ENCODE data around the gene FNDC3B.

The FNDC3B gene

GRCh38 chr3:172208586-172209332, 169.4 kb downstream of the FNDC3B start:
- FAIRE-seq (no peak), DNase-seq (ENCODE audit: insufficient read length, low spot score) (no peak)
- no peak for TF ChIP-seq CTCF (IDR thresholded peaks at IDR 0.05; ENCODE audit: insufficient read depth, missing control alignments)

DNA sequence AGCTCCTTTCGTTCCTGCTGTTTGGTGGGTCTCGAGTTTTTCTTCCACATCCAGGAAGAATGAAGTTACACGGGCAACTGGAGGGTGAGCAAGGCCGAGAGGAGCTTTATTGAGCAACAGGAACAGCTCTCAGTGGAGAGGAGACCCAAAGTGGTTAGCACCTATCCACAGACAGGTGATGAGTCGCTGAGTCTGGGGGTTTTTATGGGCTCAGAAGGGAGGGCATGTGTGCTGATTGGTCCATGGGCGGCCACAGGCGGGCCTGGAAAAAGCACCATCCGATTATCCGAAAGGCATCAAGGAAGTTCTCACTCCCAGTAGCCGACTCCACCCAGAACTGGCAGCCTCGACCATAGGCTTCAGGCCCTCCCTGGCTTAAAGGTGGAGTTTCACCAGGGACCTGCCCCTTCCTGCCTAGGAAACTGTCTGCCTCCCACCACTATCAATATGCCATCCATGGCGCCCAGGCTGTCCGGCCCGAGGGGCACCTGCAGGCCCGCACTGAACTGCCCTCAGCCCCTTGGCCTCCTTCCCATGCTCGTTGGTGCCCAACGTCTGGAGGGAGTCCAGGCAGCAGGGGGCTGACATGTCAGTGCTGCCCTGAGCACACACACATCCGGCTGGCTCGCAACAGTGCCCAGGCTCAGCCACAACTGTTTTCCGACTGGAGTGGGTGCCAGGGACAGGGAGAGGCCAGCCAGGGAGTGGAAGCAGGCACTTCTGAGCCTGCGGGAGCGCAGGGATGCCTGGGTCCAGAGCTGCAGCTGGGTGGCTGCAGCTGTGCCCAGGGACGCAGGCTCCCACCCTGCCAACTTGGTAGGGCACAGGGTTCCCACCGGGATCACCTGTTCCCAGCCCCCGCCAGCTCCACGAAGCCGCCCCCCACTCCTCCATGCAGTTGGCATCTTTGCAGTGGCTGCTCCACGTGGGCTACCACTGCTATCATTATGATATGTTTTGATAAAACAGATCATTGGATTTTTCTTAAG, 170.2 kb downstream of the FNDC3B start:
- TF ChIP-seq CTCF (IDR thresholded peaks at IDR 0.05; ENCODE audit: insufficient read depth, missing control alignments): no peak
- DNase-seq (ENCODE audit: insufficient read length, low spot score) (no peak), FAIRE-seq (no peak)

DNA sequence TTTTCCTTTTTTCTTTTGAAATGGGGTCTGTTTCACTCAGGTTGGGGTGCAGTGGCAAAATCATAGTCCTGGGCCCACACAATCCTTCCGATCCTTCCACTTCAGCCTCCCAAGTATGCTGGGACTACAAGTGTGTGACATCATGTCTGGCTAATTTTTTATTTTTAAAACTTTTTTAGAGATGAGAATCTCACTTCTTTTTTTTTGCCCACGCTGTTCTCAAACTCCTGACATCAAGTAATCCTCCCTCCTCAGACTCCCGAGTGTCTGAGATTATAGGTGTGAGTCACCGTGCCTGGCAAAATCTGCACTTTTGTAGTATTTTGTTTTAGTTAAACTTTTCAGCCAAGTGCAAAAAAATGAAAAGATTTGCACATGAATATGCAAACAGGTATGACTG, 171.0 kb downstream of the FNDC3B start:
- DNase-seq (ENCODE audit: insufficient read length, low spot score) (no peak), FAIRE-seq (no peak)
- no peak for TF ChIP-seq CTCF (IDR thresholded peaks at IDR 0.05; ENCODE audit: insufficient read depth, missing control alignments)

- no peak for TF ChIP-seq CTCF (IDR thresholded peaks at IDR 0.05; ENCODE audit: insufficient read depth, missing control alignments)
- no peak for FAIRE-seq
- no peak for DNase-seq (ENCODE audit: insufficient read length, low spot score)
These were observed 171.7 kb downstream of the FNDC3B start for GRCh38 chr3:172211123-172211522.

- FAIRE-seq (no peak), DNase-seq (ENCODE audit: insufficient read length, low spot score) (no peak)
- no peak for TF ChIP-seq CTCF (IDR thresholded peaks at IDR 0.05; ENCODE audit: insufficient read depth, missing control alignments)
These were observed 173.8 kb downstream of the FNDC3B start for GRCh38 chr3:172213200-172213599.

DNA sequence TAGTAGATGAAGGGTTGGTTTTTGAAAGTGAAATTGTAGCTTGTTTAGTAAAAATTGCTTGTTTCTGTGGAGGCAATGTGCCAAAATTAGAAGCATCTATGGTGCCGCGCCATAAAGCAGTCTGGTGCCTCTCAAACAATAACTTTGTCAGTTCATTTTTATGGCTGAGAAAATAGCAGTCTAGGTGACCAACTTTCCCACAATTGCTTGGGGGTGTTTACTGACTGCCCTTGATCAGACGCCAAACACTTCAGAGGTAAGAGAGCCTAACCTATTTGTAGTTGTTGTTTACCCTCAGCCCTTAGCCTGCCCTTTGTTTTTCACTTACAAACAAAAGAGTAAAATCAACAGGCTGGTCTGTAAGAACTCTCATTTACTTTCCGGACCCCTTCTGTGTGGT, 174.5 kb downstream of the FNDC3B start:
- no peak for TF ChIP-seq CTCF (IDR thresholded peaks at IDR 0.05; ENCODE audit: insufficient read depth, missing control alignments)
- FAIRE-seq (no peak), DNase-seq (ENCODE audit: insufficient read length, low spot score) (no peak)
